ENCODE measurements around the gene AMACR. TPM values are rescaled to one million over a fixed set of nuclear protein-coding genes. Genes with fewer than 3 reads are reported as not detected.
A peak's percentile ranks its signal among the peaks of the same experiment; 100 is the strongest.

AMACR gene
- total and polyA plus RNA-seq, 2 of the 13 experiments (the other 11 are each of a cell fraction or from before 2014, with no cell fraction given) = 8.9 to 19.7 TPM

DNA sequence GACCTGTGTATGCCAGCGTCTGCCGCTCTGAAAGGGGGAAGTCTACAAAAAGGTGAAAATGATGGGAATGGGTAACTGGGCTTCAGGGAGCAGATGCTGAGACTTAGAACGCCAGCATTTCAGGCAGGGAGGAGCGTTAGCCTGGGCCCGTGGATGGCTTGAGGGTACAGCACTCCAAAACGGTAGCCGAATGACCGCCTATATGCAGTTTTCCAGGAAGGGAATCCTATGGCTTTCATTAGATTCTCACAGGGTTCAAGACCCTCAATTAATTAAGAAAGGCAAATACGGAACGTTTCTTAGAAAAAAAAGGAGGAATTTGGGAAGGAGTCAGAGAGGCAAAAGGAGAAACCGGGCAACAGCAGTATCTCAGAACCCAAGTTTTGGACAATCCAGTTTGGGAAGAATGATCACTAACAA lies 639 bp downstream of the AMACR start:
- peak overlapping the region; percentile 99 for H3K27ac ChIP-seq (ENCODE audit: extremely low read length, insufficient read depth, low read length)
- ATAC-seq = peak; percentile 11
- H3K36me3 ChIP-seq (replicated peaks in 1 of 2; ENCODE audit: control insufficient read depth in 1 of 2, insufficient read depth in 2 of 2, low read length in 2 of 2) = peaks cover 4 to 19% of the 10 kb centered on the region in 2 experiments; a peak in 4 of 5 replicates
- peak overlapping the region; percentile 8 for H2AFZ ChIP-seq (ENCODE audit: low read length)
- in situ Hi-C loops (cut with HindIII; ENCODE audit: extremely low pct_ligation_motif_present, low pct_unique_long_range_greater_than_20kb) (no loop called here), intact Hi-C loops (cut with micrococcal nuclease; ENCODE audit: unreplicated experiment) (loop anchor here (1.0 kb wide), 1 partner anchor 10 kb away; no protein-coding TSS in a partner anchor)
- WGBS (ENCODE audit: low lambda C conversion rate) = 3% methylated on average over 11 of the region's 11 CpGs
- H3K9ac ChIP-seq (ENCODE audit: insufficient read depth, low read depth, low read length) = peak overlapping the region; percentile 90
- peaks cover 14% of the 10 kb centered on the region for H3K79me2 ChIP-seq (ENCODE audit: insufficient read depth, low read length)
- CTCF ChIA-PET (ENCODE audit: low intra/inter-chr PET ratio, low total read pairs) = no interaction called here
- no peaks in the 10 kb centered on the region; a peak in 1 of 5 replicates for H3K27me3 ChIP-seq (ENCODE audit: control insufficient read depth in 1 of 2, insufficient read depth in 2 of 2, low read length in 2 of 2)
- no peak for DNase-seq (ENCODE audit: low spot score)
- peak overlapping the region; percentile 78 to 87 (median 86) for H3K4me3 ChIP-seq (replicated peaks in 1 of 3; ENCODE audit: insufficient read depth in 1 of 3, low read depth in 2 of 3, low read length in 3 of 3)
- H3K4me1 ChIP-seq (ENCODE audit: insufficient read depth, low read length) = peaks cover 51% of the 10 kb centered on the region
- H4K20me1 ChIP-seq (ENCODE audit: insufficient read depth, low read length) = no peaks in the 10 kb centered on the region
- no peak for FAIRE-seq
- H3K9me3 ChIP-seq (ENCODE audit: low read length) = no peaks in the 10 kb centered on the region
- POLR2A ChIA-PET = interaction anchor here (1.2 to 2.7 kb wide), 6 partner anchors 10 to 567 kb away, joined by 4 to 49 read pairs (median 12); partner anchors contain the start of gene TARS1
- BruUV-seq (replicated peaks) = no TSS peak
- TF ChIP-seq, protein P1, sequence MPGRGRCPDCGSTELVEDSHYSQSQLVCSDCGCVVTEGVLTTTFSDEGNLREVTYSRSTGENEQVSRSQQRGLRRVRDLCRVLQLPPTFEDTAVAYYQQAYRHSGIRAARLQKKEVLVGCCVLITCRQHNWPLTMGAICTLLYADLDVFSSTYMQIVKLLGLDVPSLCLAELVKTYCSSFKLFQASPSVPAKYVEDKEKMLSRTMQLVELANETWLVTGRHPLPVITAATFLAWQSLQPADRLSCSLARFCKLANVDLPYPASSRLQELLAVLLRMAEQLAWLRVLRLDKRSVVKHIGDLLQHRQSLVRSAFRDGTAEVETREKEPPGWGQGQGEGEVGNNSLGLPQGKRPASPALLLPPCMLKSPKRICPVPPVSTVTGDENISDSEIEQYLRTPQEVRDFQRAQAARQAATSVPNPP (CRISPR knock-in tag; IDR thresholded peaks at IDR 0.05) = 0 out of 2 replicates have a peak, but pooled peaks have one; percentile 11
- TF ChIP-seq NR2F2 (IDR thresholded peaks at IDR 0.05; ENCODE audit: borderline replicate concordance, low read depth) (peak; percentile 10; the same call in 1 of the 2 replicates), ZZZ3 (CRISPR knock-in tag; IDR thresholded peaks at IDR 0.05; ENCODE audit: borderline replicate concordance) (0 out of 2 replicates have a peak, but pooled peaks have one; percentile 3)
- TF ChIP-seq, protein P2, sequence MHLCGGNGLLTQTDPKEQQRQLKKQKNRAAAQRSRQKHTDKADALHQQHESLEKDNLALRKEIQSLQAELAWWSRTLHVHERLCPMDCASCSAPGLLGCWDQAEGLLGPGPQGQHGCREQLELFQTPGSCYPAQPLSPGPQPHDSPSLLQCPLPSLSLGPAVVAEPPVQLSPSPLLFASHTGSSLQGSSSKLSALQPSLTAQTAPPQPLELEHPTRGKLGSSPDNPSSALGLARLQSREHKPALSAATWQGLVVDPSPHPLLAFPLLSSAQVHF (CRISPR knock-in tag; IDR thresholded peaks at IDR 0.05) = no peak
- TF ChIP-seq, protein P3, sequence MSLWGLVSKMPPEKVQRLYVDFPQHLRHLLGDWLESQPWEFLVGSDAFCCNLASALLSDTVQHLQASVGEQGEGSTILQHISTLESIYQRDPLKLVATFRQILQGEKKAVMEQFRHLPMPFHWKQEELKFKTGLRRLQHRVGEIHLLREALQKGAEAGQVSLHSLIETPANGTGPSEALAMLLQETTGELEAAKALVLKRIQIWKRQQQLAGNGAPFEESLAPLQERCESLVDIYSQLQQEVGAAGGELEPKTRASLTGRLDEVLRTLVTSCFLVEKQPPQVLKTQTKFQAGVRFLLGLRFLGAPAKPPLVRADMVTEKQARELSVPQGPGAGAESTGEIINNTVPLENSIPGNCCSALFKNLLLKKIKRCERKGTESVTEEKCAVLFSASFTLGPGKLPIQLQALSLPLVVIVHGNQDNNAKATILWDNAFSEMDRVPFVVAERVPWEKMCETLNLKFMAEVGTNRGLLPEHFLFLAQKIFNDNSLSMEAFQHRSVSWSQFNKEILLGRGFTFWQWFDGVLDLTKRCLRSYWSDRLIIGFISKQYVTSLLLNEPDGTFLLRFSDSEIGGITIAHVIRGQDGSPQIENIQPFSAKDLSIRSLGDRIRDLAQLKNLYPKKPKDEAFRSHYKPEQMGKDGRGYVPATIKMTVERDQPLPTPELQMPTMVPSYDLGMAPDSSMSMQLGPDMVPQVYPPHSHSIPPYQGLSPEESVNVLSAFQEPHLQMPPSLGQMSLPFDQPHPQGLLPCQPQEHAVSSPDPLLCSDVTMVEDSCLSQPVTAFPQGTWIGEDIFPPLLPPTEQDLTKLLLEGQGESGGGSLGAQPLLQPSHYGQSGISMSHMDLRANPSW (CRISPR knock-in tag; IDR thresholded peaks at IDR 0.05; ENCODE audit: borderline replicate concordance) = 0 out of 2 replicates have a peak, but pooled peaks have one; percentile 6
- H3K4me2 ChIP-seq (ENCODE audit: low read depth, low read length) = peak overlapping the region; percentile 98
